SK-N-MC (cell line): Measurements from ENCODE around the gene CSGALNACT2.

Experiments
- DNase-seq: peaks from one replicate; pipeline ENCODE4 v3.0.0-alpha.2; 2011; ENCODE audit warnings: low read depth, low spot score
- H3K27ac ChIP-seq: fragments of 200-600 bp; sonication (generic); 2 replicates; pipeline ENCODE4 v1.5.1; 2016; ENCODE audit warnings: mixed run types
- H3K36me3 ChIP-seq: fragments of 200-600 bp; sonication (generic); 2 replicates; pipeline ENCODE4 v1.6.1; 2017; ENCODE audit warnings: antibody characterized with exemption, low read length, mixed read lengths; ENCODE audit not compliant: insufficient read depth
- H3K4me3 ChIP-seq: fragments of 200-600 bp; sonication (generic); 2 replicates; pipeline ENCODE4 v1.5.1; 2016
- H3K9ac ChIP-seq: fragments of 200-600 bp; sonication (generic); 2 replicates; pipeline ENCODE4 v1.8.0; 2017; ENCODE audit warnings: mixed run types, mixed read lengths; ENCODE audit not compliant: insufficient read length
- H3K9me3 ChIP-seq: fragments of 200-600 bp; sonication (generic); 2 replicates; pipeline ENCODE4 v1.6.1; 2017; ENCODE audit warnings: low read depth, mild to moderate bottlenecking, antibody characterized with exemption, low read length, moderate library complexity, mixed read lengths
- EZH2 ChIP-seq: fragments of 200-600 bp; sonication (generic); IDR thresholded peaks from one replicate; pipeline ENCODE4 v1.6.1; 2017; ENCODE audit warnings: antibody characterized with exemption
- FOXP2 ChIP-seq: optimal IDR thresholded peaks from 2 replicates; pipeline ENCODE3; 2011; ENCODE audit warnings: mild to moderate bottlenecking, moderate library complexity; ENCODE audit not compliant: insufficient read depth; ENCODE audit errors: extremely low read length, control extremely low read depth
- POLR2AphosphoS5 ChIP-seq: IDR thresholded peaks from 2 replicates; pipeline ENCODE4 v1.6.1; 2012; ENCODE audit warnings: mild to moderate bottlenecking, low read depth, low read length, borderline replicate concordance

The CSGALNACT2 gene

DNA sequence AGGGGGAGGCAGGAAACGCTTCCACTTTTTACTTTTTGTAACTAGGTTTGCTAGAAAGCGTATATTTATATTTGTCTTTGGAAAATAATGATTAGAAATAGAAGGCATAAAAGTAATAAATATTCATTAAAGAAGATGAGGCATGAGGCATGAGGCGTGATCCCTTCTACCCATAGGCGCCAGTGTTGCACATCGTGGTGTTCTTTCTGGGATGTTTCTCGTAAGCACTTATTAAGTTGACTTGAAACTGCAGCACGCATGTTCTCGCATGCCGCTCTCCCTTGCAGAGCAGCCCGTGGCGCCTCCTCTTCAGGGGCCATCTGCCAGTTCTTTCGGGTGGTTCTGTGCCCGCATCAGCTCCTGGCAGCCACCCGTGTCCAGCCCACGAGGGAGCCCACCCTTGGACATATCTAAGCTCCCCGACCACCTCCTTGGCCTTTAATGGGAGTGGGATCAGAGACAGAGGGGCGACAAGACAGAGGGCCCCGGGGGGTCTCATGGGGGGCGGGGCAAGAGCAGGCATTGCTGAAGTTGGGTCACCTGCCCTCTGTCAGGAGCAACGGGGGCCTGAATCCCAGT, 28.5 kb upstream of the CSGALNACT2 start:
- Histone ChIP-seq H3K36me3 (no peaks in the 10 kb centered on the region), H3K9me3 (no peaks in the 10 kb centered on the region), H3K27ac (no peak overlapping the region), H3K4me3 (no peak overlapping the region), H3K9ac (no peak overlapping the region)
- DNase-seq, result no peak
- TF ChIP-seq POLR2AphosphoS5 (no peak), FOXP2 (no peak), EZH2 (no peak)

- no peaks in the 10 kb centered on the region for H3K36me3 ChIP-seq
- no peak for DNase-seq
- H3K27ac ChIP-seq, result no peak overlapping the region
- H3K9ac ChIP-seq, result no peak overlapping the region
- no peak overlapping the region for H3K4me3 ChIP-seq
- H3K9me3 ChIP-seq, result no peaks in the 10 kb centered on the region
- TF ChIP-seq FOXP2 (no peak), POLR2AphosphoS5 (no peak), EZH2 (no peak)
These were observed 27.7 kb upstream of the CSGALNACT2 start for GRCh38 chr10:43110338-43111071.

DNA sequence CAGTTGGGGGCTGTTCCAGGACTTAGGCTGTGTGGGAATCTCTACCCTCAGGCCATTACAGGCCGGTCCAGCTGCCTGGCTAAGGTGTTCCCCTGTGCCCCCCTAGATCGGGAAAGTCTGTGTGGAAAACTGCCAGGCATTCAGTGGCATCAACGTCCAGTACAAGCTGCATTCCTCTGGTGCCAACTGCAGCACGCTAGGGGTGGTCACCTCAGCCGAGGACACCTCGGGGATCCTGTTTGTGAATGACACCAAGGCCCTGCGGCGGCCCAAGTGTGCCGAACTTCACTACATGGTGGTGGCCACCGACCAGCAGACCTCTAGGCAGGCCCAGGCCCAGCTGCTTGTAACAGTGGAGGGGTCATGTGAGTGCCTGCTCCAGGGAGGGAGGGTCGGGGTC, 27.1 kb upstream of the CSGALNACT2 start:
- Histone ChIP-seq H3K36me3 (no peaks in the 10 kb centered on the region), H3K9ac (no peak overlapping the region), H3K4me3 (no peak overlapping the region), H3K9me3 (no peaks in the 10 kb centered on the region), H3K27ac (no peak overlapping the region)
- no peak for TF ChIP-seq POLR2AphosphoS5
- no peak for TF ChIP-seq EZH2
- TF ChIP-seq FOXP2, result no peak
- DNase-seq, result no peak

GRCh38 chr10:43111921-43112607, 26.2 kb upstream of the CSGALNACT2 start:
- H3K9ac ChIP-seq, result no peak overlapping the region
- H3K36me3 ChIP-seq, result no peaks in the 10 kb centered on the region
- no peak for DNase-seq
- TF ChIP-seq POLR2AphosphoS5 (no peak), EZH2 (no peak), FOXP2 (no peak)
- no peak overlapping the region for H3K4me3 ChIP-seq
- H3K27ac ChIP-seq, result no peak overlapping the region
- H3K9me3 ChIP-seq, result no peaks in the 10 kb centered on the region

DNA sequence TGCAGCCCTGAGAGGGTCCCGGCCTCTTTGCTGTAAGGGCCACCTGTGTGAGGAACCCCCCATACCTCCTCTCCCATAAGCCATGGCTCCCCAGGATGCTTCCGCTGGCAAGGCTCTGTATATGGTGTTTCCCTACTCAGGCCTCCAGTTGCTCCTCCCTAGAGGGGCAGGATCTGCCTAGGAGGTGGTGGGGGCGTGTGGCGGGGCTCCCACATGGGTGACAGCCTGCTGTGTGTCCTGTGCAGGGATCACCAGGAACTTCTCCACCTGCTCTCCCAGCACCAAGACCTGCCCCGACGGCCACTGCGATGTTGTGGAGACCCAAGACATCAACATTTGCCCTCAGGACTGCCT, 25.7 kb upstream of the CSGALNACT2 start:
- H3K9me3 ChIP-seq, result no peaks in the 10 kb centered on the region
- H3K9ac ChIP-seq, result no peak overlapping the region
- TF ChIP-seq FOXP2 (no peak), EZH2 (no peak), POLR2AphosphoS5 (no peak)
- no peaks in the 10 kb centered on the region for H3K36me3 ChIP-seq
- no peak overlapping the region for H3K27ac ChIP-seq
- H3K4me3 ChIP-seq, result no peak overlapping the region
- DNase-seq, result no peak

DNA sequence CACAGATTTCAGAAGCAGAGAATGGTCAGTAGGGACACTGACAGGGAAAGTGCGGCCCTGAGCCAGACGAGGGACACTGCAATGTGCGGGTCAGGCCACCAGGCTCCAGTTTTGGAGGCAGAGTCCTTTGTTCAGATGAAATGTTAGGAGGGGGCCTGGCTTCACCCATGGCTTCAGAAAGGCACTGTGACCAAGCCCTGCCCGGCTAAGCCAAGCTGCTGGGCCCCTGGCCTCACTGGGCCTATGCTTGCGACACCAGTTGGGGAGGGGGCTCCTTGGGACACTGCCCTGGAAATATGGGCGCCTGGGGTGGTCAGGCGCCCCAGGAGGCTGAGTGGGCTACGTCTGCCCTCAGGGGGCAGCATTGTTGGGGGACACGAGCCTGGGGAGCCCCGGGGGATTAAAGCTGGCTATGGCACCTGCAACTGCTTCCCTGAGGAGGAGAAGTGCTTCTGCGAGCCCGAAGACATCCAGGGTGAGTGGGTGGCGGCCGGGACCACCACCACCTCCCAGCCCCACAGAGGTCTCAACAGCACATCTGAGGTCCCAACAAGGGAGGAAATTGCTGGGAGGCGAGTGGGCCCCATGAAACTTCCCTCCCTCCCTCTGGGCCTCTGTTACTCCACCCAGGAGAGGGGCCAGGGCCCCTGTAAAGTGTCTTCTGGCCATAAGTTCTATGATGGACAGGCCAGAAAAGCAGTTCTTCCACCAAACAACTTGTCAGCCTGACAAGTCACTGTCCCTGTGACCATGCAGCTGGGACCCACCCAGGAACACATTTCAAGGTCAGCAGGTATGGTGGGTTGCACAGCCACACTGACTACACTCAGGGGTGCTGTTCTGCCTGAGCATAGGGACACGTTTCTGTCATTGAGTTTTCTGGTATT, 24.8 kb upstream of the CSGALNACT2 start:
- Histone ChIP-seq H3K27ac (no peak overlapping the region), H3K9me3 (no peaks in the 10 kb centered on the region), H3K9ac (no peak overlapping the region), H3K4me3 (no peak overlapping the region), H3K36me3 (no peaks in the 10 kb centered on the region)
- no peak for TF ChIP-seq FOXP2
- no peak for TF ChIP-seq EZH2
- no peak for TF ChIP-seq POLR2AphosphoS5
- DNase-seq, result no peak

- Histone ChIP-seq H3K9ac (no peak overlapping the region), H3K9me3 (no peaks in the 10 kb centered on the region), H3K36me3 (no peaks in the 10 kb centered on the region), H3K4me3 (no peak overlapping the region), H3K27ac (no peak overlapping the region)
- DNase-seq, result no peak
- no peak for TF ChIP-seq FOXP2
- no peak for TF ChIP-seq EZH2
- no peak for TF ChIP-seq POLR2AphosphoS5
These were observed 24.0 kb upstream of the CSGALNACT2 start for GRCh38 chr10:43114088-43114742.
